HK-2 (cell line): ENCODE results near the gene PLAC8L1.
A peak's percentile ranks its signal among the peaks of the same experiment; 100 is the strongest.

Experiments
- DNase-seq: peaks from one replicate; pipeline ENCODE4 v3.0.0-alpha.2; 2018; ENCODE audit not compliant: unreplicated experiment

The PLAC8L1 gene

DNA sequence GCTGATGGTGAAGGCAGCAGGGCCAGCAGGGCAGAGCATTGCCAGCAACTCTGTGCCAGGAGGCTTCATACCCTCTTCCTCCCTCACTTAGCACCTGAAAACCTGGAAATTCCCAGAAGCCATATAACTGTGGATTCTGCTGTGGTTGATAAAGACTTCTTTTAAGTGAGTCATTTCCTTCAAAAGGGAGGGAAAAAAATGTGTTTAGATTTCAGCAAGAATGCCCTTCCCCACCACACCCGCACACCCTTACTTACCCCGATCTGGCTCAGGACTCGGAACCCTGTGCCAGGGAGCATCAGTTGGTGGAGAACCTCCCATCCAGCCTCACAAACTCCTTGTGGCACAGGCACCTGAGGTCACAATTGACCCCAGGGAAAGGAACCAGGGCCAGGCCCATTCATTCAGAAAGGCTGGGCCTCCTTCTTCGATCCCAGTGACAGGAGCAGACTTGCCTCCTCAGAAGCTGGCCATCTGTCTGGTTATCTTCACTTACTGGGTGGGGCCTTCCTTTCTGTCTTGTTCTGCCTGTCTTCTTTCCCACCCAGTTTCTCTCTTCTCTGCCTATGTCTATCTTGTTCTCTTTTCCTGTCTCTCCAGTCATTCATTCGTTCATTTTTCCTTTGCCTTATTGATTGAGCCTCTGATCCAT is 62.6 kb downstream of the PLAC8L1 start:
- peak; percentile 29 for DNase-seq

GRCh38 chr5:146041180-146041789 is 64.1 kb downstream of the PLAC8L1 start:
- DNase-seq = no peak

GRCh38 chr5:146040527-146040926 is 64.8 kb downstream of the PLAC8L1 start:
- DNase-seq = no peak

DNA sequence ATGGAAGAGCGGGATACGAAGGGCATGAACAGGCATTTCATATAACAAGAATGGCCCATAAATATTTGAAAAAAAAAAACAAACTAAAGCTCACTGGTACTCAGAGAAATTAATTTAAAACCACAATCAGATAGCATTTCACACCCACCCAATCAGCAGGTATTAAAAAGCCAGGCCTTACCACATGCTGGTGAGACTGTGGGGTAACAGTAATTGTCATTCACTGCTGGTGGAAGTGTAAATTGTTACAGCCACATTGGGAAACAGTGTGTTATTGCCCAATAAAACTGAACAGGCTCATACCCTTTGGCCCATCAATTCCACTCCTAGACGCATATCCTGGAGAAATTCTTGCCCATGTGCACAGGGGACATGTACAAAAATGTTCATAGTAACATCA is 66.0 kb downstream of the PLAC8L1 start:
- DNase-seq = no peak

- DNase-seq = no peak
Measured at GRCh38 chr5:146034605-146035004, 70.8 kb downstream of the PLAC8L1 start.
